CD4-positive, alpha-beta memory T cell (primary cell): ENCODE results near the gene LPAR4. TPM values are rescaled to one million over a fixed set of nuclear protein-coding genes. Genes with fewer than 3 reads are reported as not detected.
"Not testable (repeated sequence)": the region's sequence is repeated elsewhere in the genome, so short reads cannot be mapped to it uniquely, and the experiment has no call there.

Experiments
- CTCF ChIA-PET: fragments of 350-600 bp; sonication (Branson Sonifier 250); formaldehyde crosslinking; loops from one replicate; lab custom pipeline; 2021; ENCODE audit warnings: inconsistent platforms; ENCODE audit not compliant: partially characterized antibody; lab: Charles Lee
- POLR2A ChIA-PET: fragments of 350-600 bp; sonication (Branson Sonifier 250); formaldehyde crosslinking; loops from one replicate; lab custom pipeline; 2021; ENCODE audit not compliant: partially characterized antibody; lab: Charles Lee
- DNase-seq, 5 donors: peaks; one replicate each; pipeline versions ENCODE4 v3.0.0 to v3.0.0-alpha.2; 2020 to 2022; ENCODE audit warnings: mixed read lengths in 1 of 5
- H3K27ac ChIP-seq: one replicate; pipeline ENCODE4 v1.7.0; 2013; ENCODE audit warnings: low read depth, low read length
- H3K27me3 ChIP-seq: 2 replicates; pipeline ENCODE4 v1.7.0; 2013; ENCODE audit warnings: mild to moderate bottlenecking, low read length, moderate library complexity; ENCODE audit not compliant: insufficient read depth
- H3K36me3 ChIP-seq: 2 replicates; pipeline ENCODE4 v1.7.0; 2013; ENCODE audit warnings: mild to moderate bottlenecking, low read length, moderate library complexity; ENCODE audit not compliant: insufficient read depth
- H3K4me1 ChIP-seq: 2 replicates; pipeline ENCODE4 v1.7.0; 2013; ENCODE audit warnings: mild to moderate bottlenecking, low read length, moderate library complexity; ENCODE audit not compliant: insufficient read depth
- H3K4me3 ChIP-seq, 2 donors: one replicate each; pipeline ENCODE4 v1.7.0; 2013; ENCODE audit warnings: low read length in 2 of 2, mild to moderate bottlenecking in 1 of 2
- H3K9me3 ChIP-seq, 2 donors: one replicate each; pipeline ENCODE4 v1.7.0; 2013; ENCODE audit warnings: low read length in 2 of 2, control low read depth in 1 of 2; ENCODE audit not compliant: control insufficient read depth in 1 of 2
- H3K27ac Mint-ChIP-seq, 7 donors: one replicate each; pipeline ENCODE4 v1.8.0; 2020 to 2021; ENCODE audit warnings: mixed read lengths in 7 of 7, mild to moderate bottlenecking in 6 of 7, inconsistent platforms in 3 of 7, moderate library complexity in 3 of 7
- H3K27me3 Mint-ChIP-seq, 2 donors: one replicate each; pipeline ENCODE4 v1.8.0; 2020 to 2021; ENCODE audit warnings: mixed read lengths in 2 of 2
- H3K36me3 Mint-ChIP-seq, 2 donors: one replicate each; pipeline ENCODE4 v1.8.0; 2020 to 2021; ENCODE audit warnings: mixed read lengths in 2 of 2, inconsistent platforms in 1 of 2, mild to moderate bottlenecking in 1 of 2
- H3K4me1 Mint-ChIP-seq, 4 donors: one replicate each; pipeline ENCODE4 v1.8.0; 2020 to 2021; ENCODE audit warnings: mixed read lengths in 4 of 4, mild to moderate bottlenecking in 1 of 4
- H3K4me3 Mint-ChIP-seq, 8 donors: one replicate each; pipeline ENCODE4 v1.8.0; 2020 to 2021; ENCODE audit warnings: mixed read lengths in 8 of 8, mild to moderate bottlenecking in 7 of 8, moderate library complexity in 6 of 8, inconsistent platforms in 3 of 8
- H3K9me3 Mint-ChIP-seq, 8 donors: one replicate each; pipeline ENCODE4 v1.8.0; 2020 to 2021; ENCODE audit warnings: mixed read lengths in 8 of 8, mild to moderate bottlenecking in 5 of 8, inconsistent platforms in 3 of 8, moderate library complexity in 1 of 8
- intact Hi-C: fragments of 100-400 bp; cut with micrococcal nuclease; formaldehyde crosslinking; loops from one replicate; pipeline ENCODE4 v1.15.1; 2023
- polyA plus RNA-seq, 2 donors: library from polyadenylated mRNA; unstranded; fragments of 300-500 nt; fragmentation: Illumina TruSeq; gene quantifications; one replicate each; pipeline ENCODE4 v1.2.3, GENCODE V29; 2021
- total RNA-seq, 2 experiments: library from RNA; stranded (reverse); gene quantifications; one replicate each; pipeline ENCODE4 v1.2.3, GENCODE V29; 2021

The LPAR4 gene
- total and polyA plus RNA-seq, 4 experiments from 2014 or later: not detected

DNA sequence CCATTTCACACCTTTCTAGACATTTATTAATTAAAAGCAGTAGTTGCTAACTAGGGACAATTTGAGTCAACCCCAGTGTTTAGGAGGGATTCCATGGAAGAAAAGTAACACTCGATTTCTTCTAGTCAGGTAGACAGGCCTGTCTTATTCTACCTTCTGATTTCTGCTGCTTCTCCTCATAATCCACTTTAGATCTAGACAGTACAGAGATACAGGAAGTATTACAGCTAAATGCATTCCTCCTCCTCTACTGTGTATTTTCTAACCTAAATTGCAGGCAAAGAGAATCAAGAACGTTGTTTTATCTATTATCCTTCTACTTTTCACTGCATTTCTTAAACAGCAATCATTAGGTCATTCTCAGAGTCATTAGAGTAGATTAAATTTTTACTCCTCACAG is 52.6 kb downstream of the LPAR4 start:
- Mint-ChIP-seq H3K4me1 (no peaks in the 10 kb centered on the region), H3K4me3 (no peak overlapping the region), H3K27ac (no peak overlapping the region), H3K27me3 (no peaks in the 10 kb centered on the region), H3K9me3 (peaks cover 0 to 10% (median 5%) of the 10 kb centered on the region in 8 donors), H3K36me3 (peaks cover 0 to 4% of the 10 kb centered on the region in 2 donors)
- Histone ChIP-seq H3K27me3 (no peaks in the 10 kb centered on the region), H3K4me3 (no peak overlapping the region), H3K36me3 (no peaks in the 10 kb centered on the region), H3K27ac (no peak overlapping the region), H3K9me3 (no peaks in the 10 kb centered on the region), H3K4me1 (no peaks in the 10 kb centered on the region)
- CTCF ChIA-PET: no interaction called here
- DNase-seq: no peak
- intact Hi-C loops: no loop called here
- POLR2A ChIA-PET: no interaction called here

DNA sequence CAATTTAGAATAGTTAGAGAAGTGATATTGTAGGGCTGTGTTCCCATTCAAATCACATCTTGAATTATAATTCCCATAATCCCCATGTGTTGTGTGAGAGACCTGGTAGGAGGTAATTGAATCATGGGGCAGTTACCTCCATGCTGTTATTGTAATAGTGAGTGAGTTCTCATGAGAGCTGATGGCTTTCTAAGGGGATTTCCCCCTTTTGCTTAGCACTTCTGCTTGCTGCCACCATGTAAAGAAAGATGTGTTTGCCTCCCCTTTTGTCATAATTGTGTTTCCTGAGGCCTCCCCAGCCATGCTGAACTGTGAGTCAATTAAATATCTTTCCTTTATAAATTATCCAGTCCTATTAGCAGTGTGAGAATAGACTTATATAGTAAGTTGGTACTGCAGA is 53.2 kb downstream of the LPAR4 start:
- no peaks in the 10 kb centered on the region for H3K4me1 Mint-ChIP-seq
- H3K36me3 Mint-ChIP-seq: peaks cover 0 to 4% of the 10 kb centered on the region in 2 donors
- Histone ChIP-seq H3K9me3 (no peaks in the 10 kb centered on the region), H3K27ac (no peak overlapping the region), H3K4me1 (no peaks in the 10 kb centered on the region), H3K36me3 (no peaks in the 10 kb centered on the region), H3K4me3 (no peak overlapping the region), H3K27me3 (no peaks in the 10 kb centered on the region)
- ChIA-PET CTCF (no interaction called here), POLR2A (no interaction called here)
- no peak for DNase-seq
- H3K27ac Mint-ChIP-seq: no peak overlapping the region
- no peak overlapping the region for H3K4me3 Mint-ChIP-seq
- intact Hi-C loops: no loop called here
- H3K9me3 Mint-ChIP-seq: peaks cover 0 to 10% (median 5%) of the 10 kb centered on the region in 8 donors
- no peaks in the 10 kb centered on the region for H3K27me3 Mint-ChIP-seq

DNA sequence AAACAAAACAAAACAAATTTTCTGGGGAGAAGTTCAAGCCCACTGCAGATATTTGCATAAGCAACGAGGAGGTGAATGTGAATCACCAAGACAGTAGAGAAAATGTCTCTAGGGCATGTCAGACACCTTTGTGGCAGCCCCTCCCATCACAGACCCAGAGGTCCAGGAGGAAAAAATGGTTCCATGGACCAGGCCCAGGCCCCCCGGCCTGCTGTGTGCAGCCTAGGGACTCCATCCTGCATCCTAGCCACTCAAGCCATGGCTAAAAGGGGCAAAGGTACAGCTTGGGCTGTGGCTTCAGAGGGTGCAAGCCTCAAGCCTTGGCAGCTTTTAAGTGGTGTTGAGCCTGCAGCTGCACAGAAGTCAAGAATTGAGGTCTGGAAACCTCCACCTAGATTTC is 54.0 kb downstream of the LPAR4 start:
- H3K4me3 Mint-ChIP-seq: no peak overlapping the region
- no peaks in the 10 kb centered on the region for H3K36me3 ChIP-seq
- ChIA-PET POLR2A (no interaction called here), CTCF (no interaction called here)
- H3K4me1 ChIP-seq: no peaks in the 10 kb centered on the region
- H3K27me3 ChIP-seq: no peaks in the 10 kb centered on the region
- no peak for DNase-seq
- H3K9me3 ChIP-seq: no peaks in the 10 kb centered on the region
- H3K9me3 Mint-ChIP-seq: peaks cover 0 to 10% (median 5%) of the 10 kb centered on the region in 8 donors
- no peaks in the 10 kb centered on the region for H3K4me1 Mint-ChIP-seq
- H3K27me3 Mint-ChIP-seq: no peaks in the 10 kb centered on the region
- H3K4me3 ChIP-seq: no peak overlapping the region
- H3K36me3 Mint-ChIP-seq: peaks cover 0 to 4% of the 10 kb centered on the region in 2 donors
- H3K27ac Mint-ChIP-seq: no peak overlapping the region
- H3K27ac ChIP-seq: no peak overlapping the region
- intact Hi-C loops: no loop called here

DNA sequence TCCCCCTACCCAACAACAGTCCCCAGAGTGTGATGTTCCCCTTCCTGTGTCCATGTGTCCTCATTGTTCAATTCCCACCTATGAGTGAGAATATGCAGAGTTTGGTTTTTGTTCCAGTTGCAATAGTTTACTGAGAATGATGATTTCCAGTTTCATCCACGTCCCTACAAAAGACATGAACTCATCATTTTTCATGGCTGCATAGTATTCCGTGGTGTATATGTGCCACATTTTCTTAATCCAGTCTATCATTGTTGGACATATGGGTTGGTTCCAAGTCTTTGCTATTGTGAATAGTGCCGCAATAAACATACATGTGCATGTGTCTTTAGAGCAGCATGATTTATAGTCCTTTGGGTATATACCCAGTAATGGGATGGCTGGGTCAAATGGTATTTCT is 55.0 kb downstream of the LPAR4 start:
- H3K27me3 ChIP-seq, intact Hi-C loops, H3K27ac ChIP-seq, CTCF ChIA-PET, H3K36me3 Mint-ChIP-seq, POLR2A ChIA-PET, H3K4me1 Mint-ChIP-seq, H3K4me1 ChIP-seq, H3K27me3 Mint-ChIP-seq, H3K36me3 ChIP-seq, H3K4me3 Mint-ChIP-seq, H3K27ac Mint-ChIP-seq, H3K4me3 ChIP-seq, DNase-seq, H3K9me3 ChIP-seq: not testable (repeated sequence)
- peaks cover 0 to 10% (median 5%) of the 10 kb centered on the region in 8 donors for H3K9me3 Mint-ChIP-seq

Other genes starting within 250 kb of the LPAR4 start
- not detected for gene RTL3, start 88.4 kb upstream of the LPAR4 start, total RNA-seq
- gene RTL3, start 88.4 kb upstream of the LPAR4 start, polyA plus RNA-seq: not detected
- 100 to 1,000 TPM in 1 of 2 experiments, 10 to 100 TPM in 1; 87.4 to 104 TPM for gene P2RY10, start 197.7 kb downstream of the LPAR4 start, total RNA-seq
- gene P2RY10, start 197.7 kb downstream of the LPAR4 start, polyA plus RNA-seq: 10 to 100 TPM; 61.8 to 85.0 TPM